LNCaP clone FGC (cell line): ENCODE data around the gene GRWD1.

Source experiments
- DNase-seq: peaks from one replicate; pipeline ENCODE4 v3.0.0-alpha.2; 2011; ENCODE audit warnings: low read depth
- H3K4me3 ChIP-seq: 2 replicates; pipeline ENCODE4 v1.5.1; 2011; ENCODE audit warnings: mild to moderate bottlenecking, low read depth, low read length, control low read depth
- TF ChIP-seq, protein P1 (sequence below): IDR thresholded peaks from 2 replicates; pipeline ENCODE4 v1.5.1; 2012; ENCODE audit warnings: mild to moderate bottlenecking; ENCODE audit not compliant: control insufficient read depth, insufficient read depth; ENCODE audit errors: extremely low read depth

The GRWD1 gene

DNA sequence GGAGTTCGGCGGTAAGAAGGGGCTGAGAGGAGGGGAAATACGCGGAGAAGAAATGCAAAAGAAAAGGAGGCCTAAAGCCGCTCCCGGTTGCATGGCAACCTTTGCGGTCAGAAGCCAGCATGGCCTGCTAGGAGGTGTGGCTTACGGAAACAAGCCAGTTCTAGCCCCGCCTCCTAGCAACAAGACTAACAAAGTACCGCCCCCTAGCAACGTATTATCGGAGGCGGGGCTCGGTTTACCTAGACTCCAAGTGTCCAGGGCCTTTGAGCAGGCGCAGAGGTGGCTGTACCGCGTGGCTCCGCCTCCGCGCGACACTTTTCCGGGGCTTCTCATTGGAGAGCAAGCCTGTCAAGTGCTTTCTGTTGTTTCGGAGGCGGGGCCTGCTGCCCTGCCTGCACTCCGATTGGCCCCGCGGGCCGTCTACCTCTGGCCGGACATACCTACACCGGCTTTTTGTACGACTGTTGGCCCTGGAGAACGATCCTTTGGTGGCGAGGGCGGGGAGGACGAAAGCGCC, 23.0 kb downstream of the GRWD1 start:
- H3K4me3 ChIP-seq = peak overlapping the region; percentile 68
- peak; percentile 95 for DNase-seq
- TF ChIP-seq, protein P1, sequence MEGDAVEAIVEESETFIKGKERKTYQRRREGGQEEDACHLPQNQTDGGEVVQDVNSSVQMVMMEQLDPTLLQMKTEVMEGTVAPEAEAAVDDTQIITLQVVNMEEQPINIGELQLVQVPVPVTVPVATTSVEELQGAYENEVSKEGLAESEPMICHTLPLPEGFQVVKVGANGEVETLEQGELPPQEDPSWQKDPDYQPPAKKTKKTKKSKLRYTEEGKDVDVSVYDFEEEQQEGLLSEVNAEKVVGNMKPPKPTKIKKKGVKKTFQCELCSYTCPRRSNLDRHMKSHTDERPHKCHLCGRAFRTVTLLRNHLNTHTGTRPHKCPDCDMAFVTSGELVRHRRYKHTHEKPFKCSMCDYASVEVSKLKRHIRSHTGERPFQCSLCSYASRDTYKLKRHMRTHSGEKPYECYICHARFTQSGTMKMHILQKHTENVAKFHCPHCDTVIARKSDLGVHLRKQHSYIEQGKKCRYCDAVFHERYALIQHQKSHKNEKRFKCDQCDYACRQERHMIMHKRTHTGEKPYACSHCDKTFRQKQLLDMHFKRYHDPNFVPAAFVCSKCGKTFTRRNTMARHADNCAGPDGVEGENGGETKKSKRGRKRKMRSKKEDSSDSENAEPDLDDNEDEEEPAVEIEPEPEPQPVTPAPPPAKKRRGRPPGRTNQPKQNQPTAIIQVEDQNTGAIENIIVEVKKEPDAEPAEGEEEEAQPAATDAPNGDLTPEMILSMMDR = no peak

DNA sequence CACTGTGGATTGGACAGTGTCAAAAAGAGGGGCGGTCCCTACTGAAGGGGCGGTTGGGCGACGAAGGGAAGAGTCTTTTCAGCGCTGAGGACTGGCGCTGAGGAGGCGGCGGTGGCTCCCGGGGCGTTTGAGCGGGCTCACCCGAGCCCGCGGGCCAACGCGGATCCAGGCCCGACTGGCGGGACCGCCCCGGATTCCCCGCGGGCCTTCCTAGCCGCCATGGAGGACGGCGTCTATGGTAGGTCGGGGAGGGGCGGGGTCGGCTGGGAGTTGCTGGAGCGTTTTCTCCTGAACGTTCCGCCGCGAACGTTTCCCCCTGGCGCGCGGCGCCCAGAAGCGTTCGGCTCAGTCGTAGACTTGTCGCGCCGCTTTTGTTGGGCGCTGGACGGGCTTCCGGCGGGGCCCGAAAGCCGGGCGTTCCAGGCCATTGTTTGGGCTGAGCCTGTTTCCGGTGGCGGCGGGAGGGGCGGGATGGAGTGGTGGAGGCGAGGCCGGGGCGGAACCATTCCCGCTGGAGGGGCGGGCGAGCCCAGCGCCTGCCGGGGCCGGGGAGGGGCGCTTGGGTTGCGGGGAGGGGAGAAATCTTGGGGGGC, 23.6 kb downstream of the GRWD1 start, which contains the start of gene CYTH2:
Gene CYTH2 (plus strand): TSS at position 81 of the 593 bp plus-strand sequence. CDS start 139 bp downstream, at position 220.
- no peak for DNase-seq
- TF ChIP-seq, protein P1 = no peak
- H3K4me3 ChIP-seq = peak within 1 kb of the TSS; percentile 68

DNA sequence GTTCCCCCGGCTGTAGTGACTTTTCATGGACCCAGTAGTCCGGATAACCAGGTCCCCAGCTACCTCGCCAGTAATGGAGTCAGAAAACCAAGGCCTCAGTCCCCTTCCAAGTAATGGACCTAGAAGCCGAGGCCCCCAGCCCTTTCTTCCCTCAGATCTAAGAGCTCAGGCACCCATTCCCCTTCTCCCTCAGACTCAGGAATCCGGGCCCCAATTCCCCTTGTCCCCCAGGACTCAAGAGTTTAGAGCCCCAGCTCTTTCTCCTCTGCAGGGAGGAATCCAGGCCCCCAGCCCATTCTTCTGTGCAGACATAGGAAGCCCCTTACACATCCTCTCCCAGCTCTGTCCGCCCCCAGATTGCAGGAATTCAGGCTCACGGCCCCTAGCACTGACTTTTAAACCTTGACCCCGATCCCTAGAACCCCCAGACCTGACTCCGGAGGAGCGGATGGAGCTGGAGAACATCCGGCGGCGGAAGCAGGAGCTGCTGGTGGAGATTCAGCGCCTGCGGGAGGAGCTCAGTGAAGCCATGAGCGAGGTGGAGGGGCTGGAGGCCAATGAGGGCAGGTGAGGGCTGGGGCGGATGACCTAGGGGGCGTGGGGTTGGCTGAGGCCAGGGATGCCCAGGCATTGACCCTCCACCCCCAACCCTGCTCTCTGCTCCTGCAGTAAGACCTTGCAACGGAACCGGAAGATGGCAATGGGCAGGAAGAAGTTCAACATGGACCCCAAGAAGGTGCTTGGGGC, 24.3 kb downstream of the GRWD1 start:
- TF ChIP-seq, protein P1 = no peak
- H3K4me3 ChIP-seq = peak overlapping the region; percentile 68
- no peak for DNase-seq

DNA sequence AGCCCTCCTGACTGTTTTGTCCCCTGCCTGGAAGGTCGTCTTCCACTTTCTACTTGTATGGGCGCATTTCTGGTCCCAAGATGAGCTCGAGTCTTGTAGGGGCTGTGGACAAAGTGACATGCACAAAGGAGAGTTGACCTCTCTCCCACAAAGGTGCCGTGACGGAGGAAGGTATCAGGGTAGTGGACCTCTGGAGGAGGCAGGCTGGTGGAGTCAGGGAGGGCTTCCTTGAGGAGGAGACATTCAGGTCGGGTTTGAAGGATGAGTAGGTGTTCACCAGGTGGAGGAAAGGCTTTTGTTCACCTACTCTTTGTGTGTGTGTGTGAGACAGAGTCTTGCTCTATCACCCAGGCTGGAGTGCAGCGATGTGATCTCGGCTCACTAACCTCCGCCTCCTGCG, 25.1 kb downstream of the GRWD1 start:
- no peak overlapping the region for H3K4me3 ChIP-seq
- no peak for DNase-seq
- TF ChIP-seq, protein P1 = no peak

DNA sequence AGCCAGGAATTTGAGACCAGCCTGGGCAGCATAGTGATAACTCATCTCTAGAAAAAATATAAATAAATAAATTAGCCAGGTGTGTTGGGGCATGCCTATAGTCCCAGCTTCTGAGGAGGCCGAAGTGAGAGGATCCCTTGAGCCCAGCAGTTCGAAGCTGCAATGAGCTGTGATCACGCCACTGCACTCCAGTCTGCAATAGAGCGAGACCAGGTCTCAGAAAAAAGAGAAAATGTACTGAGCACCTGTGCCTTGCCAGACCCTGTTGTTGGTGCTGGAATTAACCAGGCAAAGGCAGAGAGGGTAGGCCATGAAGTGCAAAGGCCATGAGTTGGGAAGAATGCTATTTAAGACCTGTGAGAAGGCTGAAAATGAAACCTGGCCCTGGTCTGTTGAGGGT, 26.1 kb downstream of the GRWD1 start:
- no peak overlapping the region for H3K4me3 ChIP-seq
- no peak for DNase-seq
- TF ChIP-seq, protein P1 = no peak

DNA sequence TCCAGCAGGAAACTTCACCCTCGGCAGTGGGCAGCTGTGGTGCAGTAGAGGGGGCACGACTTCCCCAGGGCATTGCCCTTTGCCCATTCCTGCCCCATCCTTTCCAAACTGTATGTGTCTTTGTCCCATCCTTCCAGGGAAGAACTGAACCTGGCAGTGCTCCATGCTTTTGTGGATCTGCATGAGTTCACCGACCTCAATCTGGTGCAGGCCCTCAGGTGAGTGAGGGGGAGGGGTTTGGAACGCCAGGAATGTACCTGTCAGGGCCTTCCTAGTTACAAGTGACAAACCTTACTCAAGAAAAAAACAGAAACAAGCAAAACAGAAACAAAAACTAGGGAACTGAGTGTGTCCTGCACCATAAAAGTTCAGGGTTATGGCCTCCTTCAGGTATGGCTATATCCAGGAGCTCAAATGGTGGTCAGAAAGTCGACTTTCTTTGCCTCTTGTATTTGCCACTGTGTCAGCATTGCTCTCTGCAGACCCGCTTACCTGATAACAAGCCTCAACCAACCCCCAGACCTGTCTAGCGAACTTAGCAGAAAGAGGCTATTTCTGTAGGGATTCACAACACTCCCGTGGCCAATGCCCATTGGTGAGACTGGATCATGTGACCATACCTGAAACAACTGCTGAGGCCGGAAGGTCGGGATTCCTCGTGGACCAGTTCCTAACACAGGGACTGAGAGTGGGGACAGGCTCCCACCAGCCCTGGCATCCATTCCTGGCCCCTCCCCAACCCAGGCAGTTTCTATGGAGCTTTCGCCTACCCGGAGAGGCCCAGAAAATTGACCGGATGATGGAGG, 27.6 kb downstream of the GRWD1 start:
- no peak overlapping the region for H3K4me3 ChIP-seq
- no peak for DNase-seq
- TF ChIP-seq, protein P1 = no peak
